CD14-positive monocyte (primary cell): Measurements from ENCODE around the gene RAB14. TPM values are rescaled to one million over a fixed set of nuclear protein-coding genes. Genes with fewer than 3 reads are reported as not detected.

ENCODE experiments used
- DNase-seq, 3 donors: peaks; one replicate each; pipeline ENCODE4 v3.0.0-alpha.2; 2011 to 2022
- H2AFZ ChIP-seq: 2 replicates; pipeline ENCODE4 v1.6.0; 2012; ENCODE audit warnings: mild to moderate bottlenecking, low read depth, low read length, inconsistent platforms; ENCODE audit not compliant: insufficient read depth, poor library complexity, severe bottlenecking
- H3K27ac ChIP-seq, 2 donors: 1 replicate in 1 of 2; 2 replicates in 1 of 2; pipeline ENCODE4 v1.5.1; 2012 to 2013; ENCODE audit warnings: low read length in 2 of 2, control low read depth in 1 of 2, inconsistent platforms in 1 of 2, low read depth in 1 of 2, mild to moderate bottlenecking in 1 of 2
- H3K27me3 ChIP-seq, 2 donors: one replicate each; pipeline versions ENCODE4 v1.6.0 to v1.6.1; 2011 to 2013; ENCODE audit warnings: low read length in 2 of 2; ENCODE audit not compliant: control insufficient read depth in 2 of 2, insufficient read depth in 2 of 2
- H3K36me3 ChIP-seq, 2 donors: replicated peaks in 1 of 2; 1 replicate in 1 of 2; 2 replicates in 1 of 2; pipeline versions ENCODE4 v1.5.1 to v1.6.1; 2012 to 2013; ENCODE audit warnings: low read length in 2 of 2, control low read depth in 1 of 2, inconsistent platforms in 1 of 2, mild to moderate bottlenecking in 1 of 2; ENCODE audit not compliant: insufficient read depth in 2 of 2, control insufficient read depth in 1 of 2
- H3K4me1 ChIP-seq, 2 donors: 1 replicate in 1 of 2; 2 replicates in 1 of 2; pipeline versions ENCODE4 v1.5.1 to v1.6.1; 2012 to 2013; ENCODE audit warnings: low read length in 2 of 2, control low read depth in 1 of 2, inconsistent platforms in 1 of 2, mild to moderate bottlenecking in 1 of 2, moderate library complexity in 1 of 2; ENCODE audit not compliant: insufficient read depth in 2 of 2, control insufficient read depth in 1 of 2
- H3K4me2 ChIP-seq: replicated peaks from 2 replicates; pipeline ENCODE3; 2012; ENCODE audit warnings: low read length, moderate library complexity, mild to moderate bottlenecking; ENCODE audit not compliant: poor library complexity, severe bottlenecking; ENCODE audit errors: extremely low read depth
- H3K4me3 ChIP-seq, 3 experiments: fragments of 200-600 bp in 1 of 3; sonication (generic) in 1 of 3; replicated peaks in 1 of 3; 1 replicate in 2 of 3; 2 replicates in 1 of 3; pipeline ENCODE4 v1.5.1; 2011 to 2013; ENCODE audit warnings: low read length in 3 of 3, mild to moderate bottlenecking in 3 of 3, control low read depth in 2 of 3, low read depth in 2 of 3, inconsistent platforms in 1 of 3, moderate library complexity in 1 of 3
- H3K79me2 ChIP-seq: 2 replicates; pipeline ENCODE4 v1.6.0; 2012; ENCODE audit warnings: mild to moderate bottlenecking, control low read depth, inconsistent platforms, low read length, moderate library complexity; ENCODE audit not compliant: insufficient read depth
- H3K9ac ChIP-seq: 2 replicates; pipeline ENCODE4 v1.6.0; 2017; ENCODE audit warnings: low read length, mild to moderate bottlenecking; ENCODE audit not compliant: insufficient read depth, poor library complexity, severe bottlenecking
- H3K9me3 ChIP-seq, 2 donors: replicated peaks in 1 of 2; 1 replicate in 1 of 2; 2 replicates in 1 of 2; pipeline versions ENCODE4 v1.5.1 to v1.6.1; 2012 to 2013; ENCODE audit warnings: low read length in 2 of 2, control low read depth in 1 of 2; ENCODE audit not compliant: control insufficient read depth in 1 of 2, insufficient read depth in 1 of 2
- H4K20me1 ChIP-seq: 2 replicates; pipeline ENCODE4 v1.6.0; 2012; ENCODE audit warnings: mild to moderate bottlenecking, low read length, control low read depth, moderate library complexity; ENCODE audit not compliant: insufficient read depth
- H3K27ac Mint-ChIP-seq, 7 donors: one replicate each; pipeline ENCODE4 v1.8.0; 2020; ENCODE audit warnings: mild to moderate bottlenecking in 7 of 7, mixed read lengths in 7 of 7, moderate library complexity in 6 of 7, inconsistent platforms in 2 of 7
- H3K27me3 Mint-ChIP-seq, 3 donors: one replicate each; pipeline ENCODE4 v1.8.0; 2021 to 2022; ENCODE audit warnings: low read depth in 3 of 3, mild to moderate bottlenecking in 3 of 3, mixed read lengths in 3 of 3, moderate library complexity in 3 of 3, inconsistent platforms in 1 of 3
- H3K36me3 Mint-ChIP-seq, 2 donors: one replicate each; pipeline ENCODE4 v1.8.0; 2020; ENCODE audit warnings: mixed read lengths in 2 of 2, inconsistent platforms in 1 of 2, mild to moderate bottlenecking in 1 of 2
- H3K4me1 Mint-ChIP-seq: one replicate; pipeline ENCODE4 v1.8.0; 2020; ENCODE audit warnings: mild to moderate bottlenecking, mixed read lengths
- H3K4me3 Mint-ChIP-seq, 2 donors: one replicate each; pipeline ENCODE4 v1.8.0; 2020; ENCODE audit warnings: mild to moderate bottlenecking in 2 of 2, mixed read lengths in 2 of 2, moderate library complexity in 1 of 2
- H3K9me3 Mint-ChIP-seq, 7 donors: one replicate each; pipeline ENCODE4 v1.8.0; 2020 to 2022; ENCODE audit warnings: mixed read lengths in 7 of 7, mild to moderate bottlenecking in 6 of 7, moderate library complexity in 6 of 7, inconsistent platforms in 2 of 7
- WGBS: methylation state at CpG from one replicate; pipeline ENCODE4 v1.1.5; 2013; ENCODE audit warnings: missing lambda C conversion rate; ENCODE audit not compliant: insufficient coverage; 5-methylcytosine and 5-hydroxymethylcytosine counted together
- intact Hi-C, 2 donors: fragments of 100-400 bp; cut with micrococcal nuclease; formaldehyde crosslinking; loops; one replicate each; pipeline versions ENCODE4 v1.15.0 to v1.15.1; 2023
- polyA plus RNA-seq, 3 donors: library from polyadenylated mRNA; depleted of rRNA in 1 of 3; unstranded in 2 of 3; stranded (reverse) in 1 of 3; fragments of 300-500 nt in 2 of 3; fragments of >200 nt in 1 of 3; fragmentation: Illumina TruSeq in 2 of 3; gene quantifications; 1 replicate in 2 of 3; 2 replicates in 1 of 3; pipeline ENCODE4 v1.2.3, GENCODE V29; 2012 to 2021
- TF ChIP-seq, protein P1 (sequence below): fragments of 200-600 bp; IDR thresholded peaks from one replicate; pipeline ENCODE4 v1.8.0; 2022; ENCODE audit warnings: antibody characterized with exemption, mild to moderate bottlenecking

Gene RAB14
- polyA plus RNA-seq, 3 donors, result 23.1 to 60.0 (median 44.4) TPM

DNA sequence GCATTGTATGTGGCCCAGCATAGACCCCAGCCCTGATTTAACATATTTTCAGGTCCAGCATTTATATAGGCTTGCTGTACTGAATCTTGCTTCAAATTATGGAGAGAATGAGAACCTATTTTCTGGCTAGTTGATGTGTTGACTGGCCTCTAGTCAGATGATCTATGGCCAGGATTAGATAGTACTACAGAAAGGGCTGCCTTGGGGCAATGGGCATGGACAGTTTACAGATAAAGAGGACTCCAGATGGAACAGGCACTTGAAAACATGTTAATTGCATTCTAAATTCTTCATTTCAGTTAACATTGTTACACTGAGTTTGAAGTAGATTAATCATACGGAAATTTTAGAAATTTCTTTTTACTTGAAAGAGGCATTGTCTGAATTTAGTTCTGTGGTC lies 61.5 kb downstream of the RAB14 start:
- no CpG with 5 or more reads among the region's 1 CpG for WGBS
- Histone ChIP-seq H3K36me3 (peaks cover 96 to 99% of the 10 kb centered on the region in 2 donors), H3K27me3 (no peaks in the 10 kb centered on the region), H3K27ac (no peak overlapping the region), H3K4me3 (no peak overlapping the region), H4K20me1 (peaks cover 7% of the 10 kb centered on the region), H3K9ac (no peak overlapping the region), H3K4me1 (no peaks in the 10 kb centered on the region), H2AFZ (no peak overlapping the region), H3K9me3 (no peaks in the 10 kb centered on the region), H3K79me2 (peaks cover 20% of the 10 kb centered on the region), H3K4me2 (no peak overlapping the region)
- no peak for DNase-seq
- intact Hi-C loops, result no loop called here
- TF ChIP-seq, protein P1, sequence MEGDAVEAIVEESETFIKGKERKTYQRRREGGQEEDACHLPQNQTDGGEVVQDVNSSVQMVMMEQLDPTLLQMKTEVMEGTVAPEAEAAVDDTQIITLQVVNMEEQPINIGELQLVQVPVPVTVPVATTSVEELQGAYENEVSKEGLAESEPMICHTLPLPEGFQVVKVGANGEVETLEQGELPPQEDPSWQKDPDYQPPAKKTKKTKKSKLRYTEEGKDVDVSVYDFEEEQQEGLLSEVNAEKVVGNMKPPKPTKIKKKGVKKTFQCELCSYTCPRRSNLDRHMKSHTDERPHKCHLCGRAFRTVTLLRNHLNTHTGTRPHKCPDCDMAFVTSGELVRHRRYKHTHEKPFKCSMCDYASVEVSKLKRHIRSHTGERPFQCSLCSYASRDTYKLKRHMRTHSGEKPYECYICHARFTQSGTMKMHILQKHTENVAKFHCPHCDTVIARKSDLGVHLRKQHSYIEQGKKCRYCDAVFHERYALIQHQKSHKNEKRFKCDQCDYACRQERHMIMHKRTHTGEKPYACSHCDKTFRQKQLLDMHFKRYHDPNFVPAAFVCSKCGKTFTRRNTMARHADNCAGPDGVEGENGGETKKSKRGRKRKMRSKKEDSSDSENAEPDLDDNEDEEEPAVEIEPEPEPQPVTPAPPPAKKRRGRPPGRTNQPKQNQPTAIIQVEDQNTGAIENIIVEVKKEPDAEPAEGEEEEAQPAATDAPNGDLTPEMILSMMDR, result no peak
- H3K4me3 Mint-ChIP-seq, result no peak overlapping the region
- no peaks in the 10 kb centered on the region for H3K9me3 Mint-ChIP-seq
- peaks cover 91 to 98% of the 10 kb centered on the region in 2 donors for H3K36me3 Mint-ChIP-seq
- H3K4me1 Mint-ChIP-seq, result no peaks in the 10 kb centered on the region
- no peaks in the 10 kb centered on the region for H3K27me3 Mint-ChIP-seq
- peak overlapping the region in 1 of 7 donors; percentile 12 for H3K27ac Mint-ChIP-seq

DNA sequence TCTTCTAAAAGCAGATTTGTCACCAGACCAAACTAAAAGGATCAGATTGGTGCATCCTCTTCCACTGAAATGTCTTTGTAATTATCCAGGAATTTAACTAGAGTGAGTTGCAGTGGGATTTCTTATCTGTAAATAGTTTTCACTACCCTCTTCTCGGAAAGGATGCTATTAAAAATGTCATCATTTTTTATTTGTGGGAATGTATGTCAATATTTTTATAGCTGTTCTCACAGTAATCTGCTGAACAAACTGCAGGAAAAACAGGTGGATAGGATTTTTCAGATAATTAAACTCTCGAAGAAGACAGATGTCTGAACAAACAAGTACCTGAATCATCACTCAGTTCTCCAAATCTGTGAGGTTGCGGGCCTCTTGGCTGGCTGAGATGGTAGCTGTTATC lies 62.7 kb downstream of the RAB14 start:
- Histone ChIP-seq H3K4me1 (no peaks in the 10 kb centered on the region), H3K9ac (no peak overlapping the region), H3K36me3 (peaks cover 89 to 99% of the 10 kb centered on the region in 2 donors), H3K9me3 (no peaks in the 10 kb centered on the region), H3K79me2 (peaks cover 32% of the 10 kb centered on the region), H3K4me3 (no peak overlapping the region), H2AFZ (no peak overlapping the region), H3K27ac (no peak overlapping the region), H3K27me3 (no peaks in the 10 kb centered on the region), H3K4me2 (no peak overlapping the region), H4K20me1 (peaks cover 8% of the 10 kb centered on the region)
- peak overlapping the region in 2 of 7 donors; percentile 27 to 48 for H3K27ac Mint-ChIP-seq
- peaks cover 90 to 98% of the 10 kb centered on the region in 2 donors for H3K36me3 Mint-ChIP-seq
- H3K4me3 Mint-ChIP-seq, result no peak overlapping the region
- TF ChIP-seq, protein P1, result no peak
- H3K4me1 Mint-ChIP-seq, result no peaks in the 10 kb centered on the region
- intact Hi-C loops, result no loop called here
- H3K27me3 Mint-ChIP-seq, result no peaks in the 10 kb centered on the region
- DNase-seq, result no peak
- H3K9me3 Mint-ChIP-seq, result no peaks in the 10 kb centered on the region
- WGBS, result no CpG with 5 or more reads among the region's 3 CpGs
